GM12872 (cell line): ENCODE data around the gene LHFPL5.

Experiments used
- CTCF ChIP-seq: IDR thresholded peaks from 3 replicates; pipeline ENCODE4 v1.5.1; 2011; ENCODE audit warnings: low read depth, mild to moderate bottlenecking, low read length, moderate library complexity; ENCODE audit not compliant: insufficient read depth

Gene LHFPL5

GRCh38 chr6:35833536-35833935, 28.4 kb downstream of the LHFPL5 start:
- no peak for TF ChIP-seq CTCF

GRCh38 chr6:35839019-35839418, 33.9 kb downstream of the LHFPL5 start:
- TF ChIP-seq CTCF = no peak

GRCh38 chr6:35842381-35842780, 37.2 kb downstream of the LHFPL5 start:
- no peak for TF ChIP-seq CTCF

GRCh38 chr6:35844290-35844689, 39.1 kb downstream of the LHFPL5 start:
- no peak for TF ChIP-seq CTCF

GRCh38 chr6:35850208-35850607, 45.1 kb downstream of the LHFPL5 start:
- no peak for TF ChIP-seq CTCF

- no peak for TF ChIP-seq CTCF
Measured at GRCh38 chr6:35852994-35853393, 47.8 kb downstream of the LHFPL5 start.

GRCh38 chr6:35856250-35856649, 51.1 kb downstream of the LHFPL5 start:
- no peak for TF ChIP-seq CTCF

- TF ChIP-seq CTCF = no peak
Measured at GRCh38 chr6:35857853-35858252, 52.7 kb downstream of the LHFPL5 start.
